ENCODE data around the gene SLC12A3.

Gene SLC12A3

GRCh38 chr16:56864960-56865359 is at the start of gene SLC12A3:
TSS of gene SLC12A3 (plus strand) at chr16:56865207. CDS start at chr16:56865236, 29 bp downstream.
- TF ChIP-seq CTCF (IDR thresholded peaks at IDR 0.05; ENCODE audit: borderline replicate concordance, insufficient read depth, low read depth, low read length), result no peak
- H3K4me3 ChIP-seq (ENCODE audit: low read depth, low read length), result no peak within 1 kb of the TSS

- no peak overlapping the region for H3K4me3 ChIP-seq (ENCODE audit: low read depth, low read length)
- TF ChIP-seq CTCF (IDR thresholded peaks at IDR 0.05; ENCODE audit: borderline replicate concordance, insufficient read depth, low read depth, low read length), result no peak
Measured at GRCh38 chr16:56815721-56816120, 49.3 kb upstream of the SLC12A3 start.

- TF ChIP-seq CTCF (IDR thresholded peaks at IDR 0.05; ENCODE audit: borderline replicate concordance, insufficient read depth, low read depth, low read length), result no peak
- no peak overlapping the region for H3K4me3 ChIP-seq (ENCODE audit: low read depth, low read length)
Measured at GRCh38 chr16:56817056-56817455, 48.0 kb upstream of the SLC12A3 start.

GRCh38 chr16:56817938-56818337 is 47.1 kb upstream of the SLC12A3 start:
- TF ChIP-seq CTCF (IDR thresholded peaks at IDR 0.05; ENCODE audit: borderline replicate concordance, insufficient read depth, low read depth, low read length), result no peak
- no peak overlapping the region for H3K4me3 ChIP-seq (ENCODE audit: low read depth, low read length)

GRCh38 chr16:56823081-56823733 is 41.8 kb upstream of the SLC12A3 start:
- no peak overlapping the region for H3K4me3 ChIP-seq (ENCODE audit: low read depth, low read length)
- no peak for TF ChIP-seq CTCF (IDR thresholded peaks at IDR 0.05; ENCODE audit: borderline replicate concordance, insufficient read depth, low read depth, low read length)

GRCh38 chr16:56824331-56824730 is 40.7 kb upstream of the SLC12A3 start:
- H3K4me3 ChIP-seq (ENCODE audit: low read depth, low read length), result no peak overlapping the region
- TF ChIP-seq CTCF (IDR thresholded peaks at IDR 0.05; ENCODE audit: borderline replicate concordance, insufficient read depth, low read depth, low read length), result no peak

- no peak for TF ChIP-seq CTCF (IDR thresholded peaks at IDR 0.05; ENCODE audit: borderline replicate concordance, insufficient read depth, low read depth, low read length)
Measured at GRCh38 chr16:56824804-56825203, 40.2 kb upstream of the SLC12A3 start.

More at GRCh38 chr16:56824804-56825203, 40.2 kb upstream of the SLC12A3 start:
- H3K4me3 ChIP-seq (ENCODE audit: low read depth, low read length), result no peak overlapping the region
